ENCODE results near the gene ASB12.
"Not testable (repeated sequence)": the region's sequence is repeated elsewhere in the genome, so short reads cannot be mapped to it uniquely, and the experiment has no call there.

Gene ASB12, protein sequence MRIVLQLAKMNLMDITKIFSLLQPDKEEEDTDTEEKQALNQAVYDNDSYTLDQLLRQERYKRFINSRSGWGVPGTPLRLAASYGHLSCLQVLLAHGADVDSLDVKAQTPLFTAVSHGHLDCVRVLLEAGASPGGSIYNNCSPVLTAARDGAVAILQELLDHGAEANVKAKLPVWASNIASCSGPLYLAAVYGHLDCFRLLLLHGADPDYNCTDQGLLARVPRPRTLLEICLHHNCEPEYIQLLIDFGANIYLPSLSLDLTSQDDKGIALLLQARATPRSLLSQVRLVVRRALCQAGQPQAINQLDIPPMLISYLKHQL

DNA sequence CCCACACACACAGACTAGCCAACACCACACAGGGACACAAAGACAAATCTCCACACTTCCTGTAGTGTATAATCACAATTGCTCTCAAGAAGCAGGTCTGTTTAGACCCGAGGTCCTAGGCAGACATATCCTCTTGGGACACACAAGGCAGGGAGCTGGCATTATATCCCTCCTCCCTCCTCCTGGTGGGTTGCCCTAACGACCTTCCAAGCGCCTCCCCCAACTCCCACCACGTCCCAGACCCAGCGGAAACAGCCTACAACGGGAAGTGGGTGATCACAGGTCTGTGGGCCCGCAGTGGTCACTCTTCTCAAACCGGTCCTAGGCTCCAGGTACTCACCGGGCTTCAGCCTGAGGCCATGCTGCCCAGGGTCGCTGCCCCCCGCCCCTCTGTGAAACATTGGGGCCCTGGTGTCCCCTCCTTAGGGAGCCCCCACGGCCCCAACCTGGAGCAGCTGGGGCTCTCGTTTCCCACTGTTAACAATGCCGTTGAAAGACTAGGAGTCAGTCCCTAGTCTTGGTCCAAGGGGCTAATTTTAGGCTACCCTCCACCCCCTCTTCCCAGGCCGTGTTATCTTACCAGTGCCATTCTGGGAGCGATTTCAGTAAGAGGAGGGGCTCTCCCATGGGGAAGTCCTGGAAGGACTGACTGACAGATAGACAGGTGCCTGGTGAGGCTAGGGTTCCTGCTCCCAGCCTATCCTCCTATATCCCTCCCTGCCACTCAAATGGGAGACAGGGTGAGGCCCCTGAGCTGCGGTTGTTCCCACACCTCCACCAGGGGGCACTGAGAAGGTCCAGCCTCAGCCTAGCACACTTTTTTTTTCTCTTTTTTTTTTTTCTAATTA is at the start of gene ASB12:
Gene ASB12, minus strand, starts transcription at position 485 of the 848 bp plus-strand sequence. CDS start 4,957 bp downstream, outside the sequence.
- no peak for DNase-seq (ENCODE audit: low read depth)
- no peak within 1 kb of the TSS for H3K4me3 ChIP-seq (ENCODE audit: low read depth, low read length)
- TF ChIP-seq, protein P1, sequence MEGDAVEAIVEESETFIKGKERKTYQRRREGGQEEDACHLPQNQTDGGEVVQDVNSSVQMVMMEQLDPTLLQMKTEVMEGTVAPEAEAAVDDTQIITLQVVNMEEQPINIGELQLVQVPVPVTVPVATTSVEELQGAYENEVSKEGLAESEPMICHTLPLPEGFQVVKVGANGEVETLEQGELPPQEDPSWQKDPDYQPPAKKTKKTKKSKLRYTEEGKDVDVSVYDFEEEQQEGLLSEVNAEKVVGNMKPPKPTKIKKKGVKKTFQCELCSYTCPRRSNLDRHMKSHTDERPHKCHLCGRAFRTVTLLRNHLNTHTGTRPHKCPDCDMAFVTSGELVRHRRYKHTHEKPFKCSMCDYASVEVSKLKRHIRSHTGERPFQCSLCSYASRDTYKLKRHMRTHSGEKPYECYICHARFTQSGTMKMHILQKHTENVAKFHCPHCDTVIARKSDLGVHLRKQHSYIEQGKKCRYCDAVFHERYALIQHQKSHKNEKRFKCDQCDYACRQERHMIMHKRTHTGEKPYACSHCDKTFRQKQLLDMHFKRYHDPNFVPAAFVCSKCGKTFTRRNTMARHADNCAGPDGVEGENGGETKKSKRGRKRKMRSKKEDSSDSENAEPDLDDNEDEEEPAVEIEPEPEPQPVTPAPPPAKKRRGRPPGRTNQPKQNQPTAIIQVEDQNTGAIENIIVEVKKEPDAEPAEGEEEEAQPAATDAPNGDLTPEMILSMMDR (conservative IDR thresholded peaks at IDR 0.05; ENCODE audit: low read depth, low read length): no peak

DNA sequence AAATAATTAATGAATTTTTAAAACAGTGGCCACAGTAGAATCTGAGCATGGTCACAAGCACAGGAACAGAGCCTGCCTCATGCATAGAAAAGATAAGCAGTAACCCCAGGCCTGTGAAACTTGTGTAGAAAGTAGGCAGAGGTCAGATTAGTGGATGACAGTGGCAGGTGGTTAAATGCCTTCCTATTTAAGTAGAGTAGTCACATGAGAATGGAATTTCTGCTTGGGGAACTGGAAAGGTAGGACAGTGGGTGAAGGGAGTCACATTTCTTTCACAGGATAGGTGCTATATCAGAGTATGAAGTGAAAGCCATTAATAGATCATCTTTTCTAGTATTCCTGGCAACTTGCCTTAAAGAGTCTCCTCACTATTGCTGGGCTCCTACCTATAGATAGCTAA is 34.9 kb upstream of the ASB12 start:
- DNase-seq (ENCODE audit: low read depth): no peak
- no peak overlapping the region for H3K4me3 ChIP-seq (ENCODE audit: low read depth, low read length)
- TF ChIP-seq, protein P1 (conservative IDR thresholded peaks at IDR 0.05; ENCODE audit: low read depth, low read length): no peak

DNA sequence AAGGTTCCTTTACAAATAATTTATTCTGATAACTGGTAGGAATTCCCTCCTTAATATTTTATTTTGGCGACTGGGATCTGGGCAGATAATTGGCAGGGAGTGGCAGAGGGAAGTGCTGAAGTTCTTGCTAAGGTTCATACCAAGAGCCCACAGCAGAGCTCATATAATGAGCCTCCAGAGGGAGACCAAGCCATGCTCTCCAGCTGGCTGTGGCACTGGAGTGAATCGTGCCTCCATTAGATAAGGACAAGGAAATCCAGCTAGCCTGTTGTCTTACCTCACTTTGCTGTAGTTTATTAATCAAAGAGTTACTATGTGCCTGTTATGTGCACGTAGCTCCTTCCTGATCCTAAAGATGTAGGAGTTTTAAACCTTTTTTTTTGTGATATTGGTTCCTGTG is 1.3 kb downstream of the ASB12 start:
- no peak overlapping the region for H3K4me3 ChIP-seq (ENCODE audit: low read depth, low read length)
- DNase-seq (ENCODE audit: low read depth): no peak
- TF ChIP-seq, protein P1 (conservative IDR thresholded peaks at IDR 0.05; ENCODE audit: low read depth, low read length): no peak

DNA sequence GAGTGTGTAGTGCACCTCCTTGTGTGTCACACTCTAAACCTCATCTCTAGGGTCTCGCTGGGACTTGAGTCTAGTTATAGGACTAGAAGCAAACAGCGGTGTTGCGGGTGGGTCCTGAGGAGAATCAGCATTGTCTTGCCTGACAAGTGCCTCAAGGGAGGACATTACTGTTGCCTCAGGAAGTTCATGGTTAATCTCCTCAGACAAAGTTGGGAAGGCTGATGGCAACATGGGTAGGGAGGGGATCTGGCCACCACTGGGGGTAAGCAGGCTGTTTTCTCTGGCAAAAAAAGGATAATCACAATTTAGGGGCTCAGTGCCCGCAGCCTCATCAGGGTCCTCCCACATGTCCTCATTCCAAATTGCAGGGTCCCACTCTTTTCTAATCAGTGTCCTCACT is 12.4 kb downstream of the ASB12 start:
- no peak for DNase-seq (ENCODE audit: low read depth)
- TF ChIP-seq, protein P1 (conservative IDR thresholded peaks at IDR 0.05; ENCODE audit: low read depth, low read length): no peak
- no peak overlapping the region for H3K4me3 ChIP-seq (ENCODE audit: low read depth, low read length)

DNA sequence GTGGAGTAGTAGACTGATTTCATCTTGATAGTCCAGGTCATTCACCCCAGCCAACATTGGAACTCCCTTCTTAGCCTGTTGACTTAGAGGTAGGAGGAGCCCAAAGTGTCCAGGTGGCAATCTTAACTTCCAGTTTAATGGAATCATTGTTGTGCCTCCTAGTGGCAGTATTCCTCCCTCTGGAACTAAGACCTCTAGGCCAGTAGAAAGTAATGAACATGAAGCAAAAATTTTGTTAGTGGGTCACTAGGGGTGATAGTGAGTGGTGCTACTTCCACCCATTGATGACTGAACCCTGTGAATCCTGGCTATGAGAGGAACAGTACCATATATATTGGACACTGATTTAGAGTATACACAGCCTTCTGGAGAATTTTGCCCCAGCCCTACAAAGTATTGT is 16.4 kb downstream of the ASB12 start:
- H3K4me3 ChIP-seq (ENCODE audit: low read depth, low read length); DNase-seq (ENCODE audit: low read depth): not testable (repeated sequence)

DNA sequence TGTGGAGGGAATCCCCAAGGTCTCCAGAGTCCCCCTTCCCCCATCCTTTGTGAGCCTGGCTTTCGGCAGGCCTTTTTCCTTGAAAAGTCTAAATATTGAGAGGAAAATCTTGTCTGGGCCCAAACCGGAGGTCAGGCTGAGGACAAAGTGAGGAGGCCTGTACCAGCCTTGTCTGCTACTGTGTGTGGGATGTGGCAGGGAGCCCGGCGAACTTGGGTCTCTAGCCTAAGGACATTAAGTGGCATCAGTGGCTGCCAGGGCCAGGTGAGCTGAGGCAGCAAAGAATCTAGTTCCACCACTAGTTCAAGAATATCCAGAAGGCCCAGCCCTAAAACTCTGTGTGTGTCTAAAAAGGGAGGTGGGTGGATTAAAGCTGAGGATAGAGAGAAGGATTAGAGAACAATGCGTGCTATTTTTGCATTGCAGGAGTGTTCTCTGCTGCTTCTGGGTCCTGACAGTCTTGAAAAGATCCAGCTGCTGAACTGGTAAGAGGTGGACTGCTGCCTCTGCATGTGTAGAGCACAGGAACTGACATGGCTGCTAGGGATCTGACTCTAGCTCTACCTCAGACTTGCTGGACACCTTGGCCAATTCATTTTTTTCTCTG is 23.7 kb downstream of the ASB12 start:
- DNase-seq (ENCODE audit: low read depth): peak; percentile 30
- peak overlapping the region; percentile 68 for H3K4me3 ChIP-seq (ENCODE audit: low read depth, low read length)
- TF ChIP-seq, protein P1 (conservative IDR thresholded peaks at IDR 0.05; ENCODE audit: low read depth, low read length): no peak

Measured in choroid plexus epithelial cell (primary cell).